Activated CD4-positive, alpha-beta T cell treated with anti-CD3 and anti-CD28 coated beads, Interleukin-2, amount 50 U/mL, for 4 hours (primary cell): Measurements from ENCODE around the gene OR12D1.

ENCODE experiments used
- DNase-seq, 2 experiments: peaks; one replicate each; pipeline ENCODE4 v3.0.0-alpha.2; 2020

Gene OR12D1

GRCh38 chr6:29466241-29466640 lies 51.5 kb downstream of the OR12D1 start:
- DNase-seq: no peak
